WTC11 (cell line): ENCODE measurements around the gene OAT. TPM values are rescaled to one million over a fixed set of nuclear protein-coding genes. Genes with fewer than 3 reads are reported as not detected.

ENCODE experiments used
- ATAC-seq: fragments of 200-7000 bp; cut with Tn5 transposase; 2 replicates; pipeline ENCODE4 v1.10.0; 2021; ENCODE audit warnings: mild to moderate bottlenecking, moderate library complexity
- CTCF ChIA-PET: fragments of 300-600 bp; sonication (Branson Sonifier 250); formaldehyde crosslinking; loops from one replicate; lab custom pipeline; 2021; ENCODE audit warnings: antibody characterized with exemption; lab: Charles Lee
- POLR2A ChIA-PET: fragments of 350-600 bp; sonication (Branson Sonifier 250); formaldehyde crosslinking; loops from one replicate; lab custom pipeline; 2021; ENCODE audit warnings: antibody characterized with exemption; lab: Charles Lee
- DNase-seq: peaks from one replicate; pipeline ENCODE4 v3.0.0; 2021; ENCODE audit warnings: low spot score
- H3K27ac Mint-ChIP-seq: 2 replicates; pipeline ENCODE4 v1.8.0; 2021; ENCODE audit warnings: mixed read lengths
- H3K27me3 Mint-ChIP-seq: 2 replicates; pipeline ENCODE4 v1.8.0; 2021; ENCODE audit warnings: low read depth, mild to moderate bottlenecking, moderate library complexity, mixed read lengths
- H3K36me3 Mint-ChIP-seq: 2 replicates; pipeline ENCODE4 v1.8.0; 2021; ENCODE audit warnings: mixed read lengths
- H3K4me1 Mint-ChIP-seq: 2 replicates; pipeline ENCODE4 v1.8.0; 2022; ENCODE audit warnings: mixed read lengths
- H3K4me3 Mint-ChIP-seq: 2 replicates; pipeline ENCODE4 v1.8.0; 2021; ENCODE audit warnings: mild to moderate bottlenecking, moderate library complexity, mixed read lengths
- H3K9me3 Mint-ChIP-seq: 2 replicates; pipeline ENCODE4 v1.8.0; 2021; ENCODE audit warnings: mixed read lengths
- FOXK1 ChIP-seq: sonication (generic); formaldehyde crosslinking; IDR thresholded peaks from 2 replicates; pipeline ENCODE4 v1.8.0; 2022; ENCODE audit warnings: mild to moderate bottlenecking, moderate library complexity, missing genetic modification reagents
- HMGA2 ChIP-seq: fragments of 250-450 bp; sonication (Bioruptor Pico); IDR thresholded peaks from 2 replicates; pipeline ENCODE4 v1.4.0; 2021; ENCODE audit warnings: mild to moderate bottlenecking, moderate library complexity
- JUN ChIP-seq: sonication (generic); formaldehyde crosslinking; IDR thresholded peaks from 2 replicates; pipeline ENCODE4 v1.8.0; 2023; ENCODE audit warnings: mild to moderate bottlenecking, missing genetic modification reagents
- MYBL2 ChIP-seq: sonication (generic); formaldehyde crosslinking; IDR thresholded peaks from 2 replicates; pipeline ENCODE4 v1.8.1; 2023; ENCODE audit warnings: mild to moderate bottlenecking, moderate library complexity, missing genetic modification reagents
- NR3C1 ChIP-seq: sonication (generic); formaldehyde crosslinking; conservative IDR thresholded peaks from 2 replicates; pipeline ENCODE4 v1.8.1; 2023; ENCODE audit warnings: low read depth, mild to moderate bottlenecking, missing genetic modification reagents
- SP1 ChIP-seq: sonication (generic); formaldehyde crosslinking; conservative IDR thresholded peaks from 2 replicates; pipeline ENCODE4 v1.8.1; 2022; ENCODE audit warnings: missing genetic modification reagents
- TCF7 ChIP-seq: sonication (generic); formaldehyde crosslinking; IDR thresholded peaks from 2 replicates; pipeline ENCODE4 v1.8.0; 2022; ENCODE audit warnings: mild to moderate bottlenecking, low read depth, missing genetic modification reagents, moderate library complexity
- TEAD1 ChIP-seq: sonication (generic); formaldehyde crosslinking; IDR thresholded peaks from 2 replicates; pipeline ENCODE4 v1.8.0; 2022; ENCODE audit warnings: mild to moderate bottlenecking, missing genetic modification reagents
- ZBTB21 ChIP-seq: sonication (generic); formaldehyde crosslinking; IDR thresholded peaks from 2 replicates; pipeline ENCODE4 v1.8.1; 2023; ENCODE audit warnings: mild to moderate bottlenecking, missing genetic modification reagents, borderline replicate concordance
- ZNF317 ChIP-seq: sonication (generic); formaldehyde crosslinking; IDR thresholded peaks from 2 replicates; pipeline ENCODE4 v1.8.1; 2023; ENCODE audit warnings: low read depth, mild to moderate bottlenecking, moderate library complexity, missing genetic modification reagents, borderline replicate concordance
- ZNF416 ChIP-seq: fragments of 250-450 bp; sonication (Bioruptor Pico); IDR thresholded peaks from 2 replicates; pipeline ENCODE4 v1.9.0; 2021; ENCODE audit warnings: mild to moderate bottlenecking, inconsistent platforms
- total RNA-seq: library from RNA; stranded (reverse); gene quantifications from 3 replicates; pipeline ENCODE4 v1.2.3, GENCODE V29; 2021
- TF ChIP-seq, protein P1 (sequence below): fragments of 200-600 bp; IDR thresholded peaks from 2 replicates; pipeline ENCODE4 v1.8.0; 2022; ENCODE audit warnings: antibody characterized with exemption
- TF ChIP-seq, protein P2 (sequence below): sonication (generic); formaldehyde crosslinking; IDR thresholded peaks from 2 replicates; pipeline ENCODE4 v1.8.1; 2022; ENCODE audit warnings: low read depth, mild to moderate bottlenecking, moderate library complexity, missing genetic modification reagents, borderline replicate concordance
- TF ChIP-seq, protein P3 (sequence below): sonication (generic); formaldehyde crosslinking; IDR thresholded peaks from 2 replicates; pipeline ENCODE4 v1.8.0; 2023; ENCODE audit warnings: missing genetic modification reagents
- TF ChIP-seq, protein P4 (sequence below): sonication (generic); formaldehyde crosslinking; IDR thresholded peaks from 2 replicates; pipeline ENCODE4 v1.8.1; 2022; ENCODE audit warnings: missing genetic modification reagents, borderline replicate concordance
- TF ChIP-seq, protein P5 (sequence below): fragments of 250-450 bp; sonication (Bioruptor Pico); conservative IDR thresholded peaks from 2 replicates; pipeline ENCODE4 v1.9.0; 2021; ENCODE audit warnings: mild to moderate bottlenecking

The OAT gene
- total RNA-seq, 1 experiment from 2014 or later: 117 TPM

DNA sequence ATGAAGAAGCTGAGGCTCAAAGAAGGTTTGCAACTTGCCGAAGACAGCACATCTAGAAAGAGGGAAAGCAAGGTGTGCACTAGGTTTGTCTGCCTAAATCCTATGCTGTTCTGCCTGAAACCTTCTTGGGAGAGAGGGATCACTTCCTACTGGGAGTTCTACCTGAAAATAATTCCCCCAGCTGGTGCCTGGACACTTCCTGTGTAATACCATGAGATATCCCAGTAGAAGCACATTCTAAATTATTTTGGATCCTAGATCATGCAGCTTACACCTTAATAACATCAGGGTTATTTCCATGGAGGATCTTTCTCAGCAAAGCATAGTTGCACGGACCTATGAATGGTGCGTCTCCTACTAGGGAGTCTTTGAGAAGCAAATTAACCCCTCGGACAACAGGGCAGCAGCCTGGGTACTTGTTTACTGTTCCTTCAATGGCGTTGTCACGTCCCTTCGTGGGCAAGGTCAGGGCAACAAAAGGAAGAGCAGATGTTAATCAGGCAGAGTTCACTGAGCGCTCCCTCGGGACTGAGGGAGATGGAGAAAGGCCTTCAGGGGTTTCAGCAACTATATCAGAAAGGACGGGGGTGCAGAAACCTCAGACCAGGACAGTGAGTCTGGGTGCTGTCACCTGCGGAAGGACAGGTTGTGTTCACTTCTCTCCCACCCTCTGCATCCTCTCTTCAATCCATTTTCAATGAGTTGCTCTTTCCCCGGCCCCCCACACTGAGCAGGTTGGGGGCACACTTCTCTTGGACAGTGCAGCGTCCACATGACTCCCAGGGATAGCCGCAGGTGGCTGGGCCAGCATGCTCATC lies 44.0 kb downstream of the OAT start:
- H3K27me3 Mint-ChIP-seq: no peaks in the 10 kb centered on the region
- TF ChIP-seq SP1 (CRISPR knock-in tag) (no peak), ZNF317 (CRISPR knock-in tag) (no peak)
- TF ChIP-seq, protein P1, sequence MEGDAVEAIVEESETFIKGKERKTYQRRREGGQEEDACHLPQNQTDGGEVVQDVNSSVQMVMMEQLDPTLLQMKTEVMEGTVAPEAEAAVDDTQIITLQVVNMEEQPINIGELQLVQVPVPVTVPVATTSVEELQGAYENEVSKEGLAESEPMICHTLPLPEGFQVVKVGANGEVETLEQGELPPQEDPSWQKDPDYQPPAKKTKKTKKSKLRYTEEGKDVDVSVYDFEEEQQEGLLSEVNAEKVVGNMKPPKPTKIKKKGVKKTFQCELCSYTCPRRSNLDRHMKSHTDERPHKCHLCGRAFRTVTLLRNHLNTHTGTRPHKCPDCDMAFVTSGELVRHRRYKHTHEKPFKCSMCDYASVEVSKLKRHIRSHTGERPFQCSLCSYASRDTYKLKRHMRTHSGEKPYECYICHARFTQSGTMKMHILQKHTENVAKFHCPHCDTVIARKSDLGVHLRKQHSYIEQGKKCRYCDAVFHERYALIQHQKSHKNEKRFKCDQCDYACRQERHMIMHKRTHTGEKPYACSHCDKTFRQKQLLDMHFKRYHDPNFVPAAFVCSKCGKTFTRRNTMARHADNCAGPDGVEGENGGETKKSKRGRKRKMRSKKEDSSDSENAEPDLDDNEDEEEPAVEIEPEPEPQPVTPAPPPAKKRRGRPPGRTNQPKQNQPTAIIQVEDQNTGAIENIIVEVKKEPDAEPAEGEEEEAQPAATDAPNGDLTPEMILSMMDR: no peak
- POLR2A ChIA-PET: no interaction called here
- H3K9me3 Mint-ChIP-seq: peaks cover 4% of the 10 kb centered on the region; the same call in 1 of the 2 replicates
- no peak overlapping the region for H3K4me3 Mint-ChIP-seq
- peaks cover 21% of the 10 kb centered on the region for H3K4me1 Mint-ChIP-seq
- no peak overlapping the region; the same call in 1 of the 2 replicates for H3K27ac Mint-ChIP-seq
- no peaks in the 10 kb centered on the region for H3K36me3 Mint-ChIP-seq
- DNase-seq: no peak
- CTCF ChIA-PET: interaction anchor here (0.5 to 1.9 kb wide), 3 partner anchors 14 to 380 kb away, joined by 3 to 10 read pairs (median 3); no protein-coding TSS in a partner anchor
- ATAC-seq: peak; percentile 38

DNA sequence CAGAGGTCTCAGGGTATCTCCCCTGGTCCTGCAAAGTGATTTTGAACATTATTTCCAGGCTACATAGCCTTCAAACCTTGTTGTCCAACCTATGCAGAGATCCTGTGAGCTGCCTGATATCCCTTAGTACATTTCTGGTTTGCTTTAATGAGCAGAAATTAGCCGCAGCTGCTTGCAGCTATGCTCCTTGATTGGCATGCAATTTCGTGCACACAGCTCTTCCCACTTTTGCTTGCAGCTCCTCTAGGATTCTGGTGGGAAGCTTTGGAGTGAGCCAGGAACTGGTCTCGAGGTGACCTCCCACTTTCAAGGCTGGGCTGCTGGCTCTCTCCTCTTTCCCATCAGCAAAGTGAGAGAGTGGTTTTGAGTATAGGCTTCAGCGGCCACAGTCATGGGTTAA lies 45.8 kb downstream of the OAT start:
- H3K4me3 Mint-ChIP-seq: no peak overlapping the region
- H3K27ac Mint-ChIP-seq: no peak overlapping the region

More for the DNA sequence above, 45.8 kb downstream of the OAT start:
- CTCF ChIA-PET: interaction anchor here (1.3 to 1.5 kb wide), 2 partner anchors 16 to 378 kb away, joined by 3 to 4 read pairs; no protein-coding TSS in a partner anchor
- H3K36me3 Mint-ChIP-seq: no peaks in the 10 kb centered on the region
- TF ChIP-seq, protein P2, sequence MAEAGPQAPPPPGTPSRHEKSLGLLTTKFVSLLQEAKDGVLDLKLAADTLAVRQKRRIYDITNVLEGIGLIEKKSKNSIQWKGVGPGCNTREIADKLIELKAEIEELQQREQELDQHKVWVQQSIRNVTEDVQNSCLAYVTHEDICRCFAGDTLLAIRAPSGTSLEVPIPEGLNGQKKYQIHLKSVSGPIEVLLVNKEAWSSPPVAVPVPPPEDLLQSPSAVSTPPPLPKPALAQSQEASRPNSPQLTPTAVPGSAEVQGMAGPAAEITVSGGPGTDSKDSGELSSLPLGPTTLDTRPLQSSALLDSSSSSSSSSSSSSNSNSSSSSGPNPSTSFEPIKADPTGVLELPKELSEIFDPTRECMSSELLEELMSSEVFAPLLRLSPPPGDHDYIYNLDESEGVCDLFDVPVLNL (CRISPR knock-in tag): no peak
- TF ChIP-seq JUN (CRISPR knock-in tag) (no peak), ZNF416 (CRISPR knock-in tag) (no peak), ZBTB21 (no peak), NR3C1 (CRISPR knock-in tag) (no peak), FOXK1 (no peak), HMGA2 (CRISPR knock-in tag) (no peak), TCF7 (no peak), TEAD1 (no peak), MYBL2 (CRISPR knock-in tag) (no peak)
- TF ChIP-seq, protein P3, sequence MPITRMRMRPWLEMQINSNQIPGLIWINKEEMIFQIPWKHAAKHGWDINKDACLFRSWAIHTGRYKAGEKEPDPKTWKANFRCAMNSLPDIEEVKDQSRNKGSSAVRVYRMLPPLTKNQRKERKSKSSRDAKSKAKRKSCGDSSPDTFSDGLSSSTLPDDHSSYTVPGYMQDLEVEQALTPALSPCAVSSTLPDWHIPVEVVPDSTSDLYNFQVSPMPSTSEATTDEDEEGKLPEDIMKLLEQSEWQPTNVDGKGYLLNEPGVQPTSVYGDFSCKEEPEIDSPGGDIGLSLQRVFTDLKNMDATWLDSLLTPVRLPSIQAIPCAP (CRISPR knock-in tag): no peak
- TF ChIP-seq, protein P4, sequence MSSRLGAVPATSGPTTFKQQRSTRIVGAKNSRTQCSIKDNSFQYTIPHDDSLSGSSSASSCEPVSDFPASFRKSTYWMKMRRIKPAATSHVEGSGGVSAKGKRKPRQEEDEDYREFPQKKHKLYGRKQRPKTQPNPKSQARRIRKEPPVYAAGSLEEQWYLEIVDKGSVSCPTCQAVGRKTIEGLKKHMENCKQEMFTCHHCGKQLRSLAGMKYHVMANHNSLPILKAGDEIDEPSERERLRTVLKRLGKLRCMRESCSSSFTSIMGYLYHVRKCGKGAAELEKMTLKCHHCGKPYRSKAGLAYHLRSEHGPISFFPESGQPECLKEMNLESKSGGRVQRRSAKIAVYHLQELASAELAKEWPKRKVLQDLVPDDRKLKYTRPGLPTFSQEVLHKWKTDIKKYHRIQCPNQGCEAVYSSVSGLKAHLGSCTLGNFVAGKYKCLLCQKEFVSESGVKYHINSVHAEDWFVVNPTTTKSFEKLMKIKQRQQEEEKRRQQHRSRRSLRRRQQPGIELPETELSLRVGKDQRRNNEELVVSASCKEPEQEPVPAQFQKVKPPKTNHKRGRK (CRISPR knock-in tag): no peak
- TF ChIP-seq, protein P5, sequence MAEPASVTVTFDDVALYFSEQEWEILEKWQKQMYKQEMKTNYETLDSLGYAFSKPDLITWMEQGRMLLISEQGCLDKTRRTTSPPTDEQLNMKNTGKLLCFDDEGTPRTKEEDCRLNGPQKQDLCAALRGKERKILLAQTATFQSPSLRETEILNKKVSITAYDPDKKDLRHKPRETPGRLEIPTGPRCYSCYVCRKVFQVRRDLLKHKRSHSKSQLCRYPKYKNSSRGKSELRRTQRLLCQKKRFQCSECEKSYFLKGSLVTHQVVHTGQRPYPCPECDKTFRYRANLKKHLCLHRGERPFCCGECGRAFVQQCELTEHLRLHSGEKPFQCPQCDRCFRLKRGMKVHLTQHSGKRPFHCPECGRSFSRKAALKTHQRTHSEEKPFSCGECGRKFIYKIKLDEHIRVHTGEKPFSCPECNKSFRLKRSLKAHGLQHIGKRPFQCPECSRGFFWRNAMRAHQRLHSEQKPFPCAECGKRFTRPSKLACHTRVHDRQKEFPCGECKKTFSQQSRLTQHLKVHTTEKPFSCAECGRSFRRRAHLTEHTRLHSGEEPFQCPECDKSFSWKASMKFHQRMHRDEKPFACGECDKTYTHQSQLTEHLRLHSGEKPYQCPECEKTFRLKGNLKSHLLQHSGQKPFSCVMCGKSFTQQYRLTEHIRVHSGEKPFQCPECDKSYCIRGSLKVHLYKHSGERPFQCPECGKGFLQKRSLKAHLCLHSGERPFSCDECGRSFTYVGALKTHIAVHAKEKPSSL: no peak
- TF ChIP-seq, all 79 proteins: peak for 0
- DNase-seq: no peak
- Mint-ChIP-seq H3K27me3 (no peaks in the 10 kb centered on the region), H3K4me1 (peaks cover 14% of the 10 kb centered on the region), H3K9me3 (peaks cover 4% of the 10 kb centered on the region; the same call in 1 of the 2 replicates)
- POLR2A ChIA-PET: no interaction called here
- ATAC-seq: no peak
